ENCODE measurements around the gene BBS2. TPM values are rescaled to one million over a fixed set of nuclear protein-coding genes. Genes with fewer than 3 reads are reported as not detected.

Gene BBS2
- total and polyA plus RNA-seq, 9 of the 15 experiments (the other 6 are each of a cell fraction or from before 2014, with no cell fraction given), result 4.2 to 22.7 (median 10.2) TPM

- CTCF ChIA-PET (ENCODE audit: low intra/inter-chr PET ratio), result no interaction called here
- in situ Hi-C loops (cut with MboI), result no loop called here
Observed at GRCh38 chr16:56488035-56488434, 31.8 kb downstream of the BBS2 start.

More at GRCh38 chr16:56488035-56488434, 31.8 kb downstream of the BBS2 start:
- H3K9ac ChIP-seq (ENCODE audit: insufficient read depth in 1 of 2, low read depth in 2 of 2, low read length in 2 of 2), result no peak overlapping the region
- H4K20me1 ChIP-seq (replicated peaks; ENCODE audit: control insufficient read depth, insufficient read depth, low read length), result no peaks in the 10 kb centered on the region
- no peak overlapping the region for H3K4me3 ChIP-seq
- DNase-seq (ENCODE audit: extremely low read depth in 1 of 4, low spot score in 3 of 4), result no peak
- intact Hi-C loops (cut with micrococcal nuclease), result no loop called here
- peaks cover 0 to 4% of the 10 kb centered on the region in 2 experiments; a peak in 2 of 5 replicates for H3K4me1 ChIP-seq (replicated peaks in 1 of 2; ENCODE audit: control insufficient read depth in 2 of 2, insufficient read depth in 2 of 2, low read length in 2 of 2)
- H3K27ac ChIP-seq (ENCODE audit: extremely low read depth, low read depth, low read length), result no peak overlapping the region
- peak overlapping the region; percentile 29; the same call in 1 of the 2 replicates for H3K4me2 ChIP-seq (ENCODE audit: insufficient read depth, low read length)
- H3K9me3 ChIP-seq (replicated peaks; ENCODE audit: control insufficient read depth, insufficient read depth, low read depth, low read length), result peaks cover 2% of the 10 kb centered on the region; the same call in 1 of the 2 replicates
- H2AFZ ChIP-seq (ENCODE audit: low read depth, low read length), result no peak overlapping the region; the same call in 1 of the 2 replicates
- no peak for FAIRE-seq
- BruUV-seq (replicated peaks), result no TSS peak
- no peaks in the 10 kb centered on the region for H3K79me2 ChIP-seq (ENCODE audit: control insufficient read depth, insufficient read depth, low read length)
- WGBS (ENCODE audit: insufficient coverage, low coverage, missing lambda C conversion rate), result 11% methylated on average over 5 of the region's 5 CpGs
- ATAC-seq, result peak; percentile 53
- TF ChIP-seq TRIM24 (IDR thresholded peaks at IDR 0.05) (no peak), SOX6 (IDR thresholded peaks at IDR 0.05) (0 out of 2 replicates have a peak, but pooled peaks have one; percentile 10), HSF4 (CRISPR knock-in tag; IDR thresholded peaks at IDR 0.05; ENCODE audit: borderline replicate concordance) (no peak), L3MBTL2 (IDR thresholded peaks at IDR 0.05) (0 out of 2 replicates have a peak, but pooled peaks have one; percentile 12), ZNF75A (CRISPR knock-in tag; IDR thresholded peaks at IDR 0.05) (peak; percentile 95), SMARCE1 (IDR thresholded peaks at IDR 0.05) (no peak), PKNOX1 (IDR thresholded peaks at IDR 0.05) (0 out of 2 replicates have a peak, but pooled peaks have one; percentile 7)
- TF ChIP-seq, protein P1, sequence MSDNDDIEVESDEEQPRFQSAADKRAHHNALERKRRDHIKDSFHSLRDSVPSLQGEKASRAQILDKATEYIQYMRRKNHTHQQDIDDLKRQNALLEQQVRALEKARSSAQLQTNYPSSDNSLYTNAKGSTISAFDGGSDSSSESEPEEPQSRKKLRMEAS (CRISPR knock-in tag; IDR thresholded peaks at IDR 0.05), result no peak
- TF ChIP-seq, protein P2, sequence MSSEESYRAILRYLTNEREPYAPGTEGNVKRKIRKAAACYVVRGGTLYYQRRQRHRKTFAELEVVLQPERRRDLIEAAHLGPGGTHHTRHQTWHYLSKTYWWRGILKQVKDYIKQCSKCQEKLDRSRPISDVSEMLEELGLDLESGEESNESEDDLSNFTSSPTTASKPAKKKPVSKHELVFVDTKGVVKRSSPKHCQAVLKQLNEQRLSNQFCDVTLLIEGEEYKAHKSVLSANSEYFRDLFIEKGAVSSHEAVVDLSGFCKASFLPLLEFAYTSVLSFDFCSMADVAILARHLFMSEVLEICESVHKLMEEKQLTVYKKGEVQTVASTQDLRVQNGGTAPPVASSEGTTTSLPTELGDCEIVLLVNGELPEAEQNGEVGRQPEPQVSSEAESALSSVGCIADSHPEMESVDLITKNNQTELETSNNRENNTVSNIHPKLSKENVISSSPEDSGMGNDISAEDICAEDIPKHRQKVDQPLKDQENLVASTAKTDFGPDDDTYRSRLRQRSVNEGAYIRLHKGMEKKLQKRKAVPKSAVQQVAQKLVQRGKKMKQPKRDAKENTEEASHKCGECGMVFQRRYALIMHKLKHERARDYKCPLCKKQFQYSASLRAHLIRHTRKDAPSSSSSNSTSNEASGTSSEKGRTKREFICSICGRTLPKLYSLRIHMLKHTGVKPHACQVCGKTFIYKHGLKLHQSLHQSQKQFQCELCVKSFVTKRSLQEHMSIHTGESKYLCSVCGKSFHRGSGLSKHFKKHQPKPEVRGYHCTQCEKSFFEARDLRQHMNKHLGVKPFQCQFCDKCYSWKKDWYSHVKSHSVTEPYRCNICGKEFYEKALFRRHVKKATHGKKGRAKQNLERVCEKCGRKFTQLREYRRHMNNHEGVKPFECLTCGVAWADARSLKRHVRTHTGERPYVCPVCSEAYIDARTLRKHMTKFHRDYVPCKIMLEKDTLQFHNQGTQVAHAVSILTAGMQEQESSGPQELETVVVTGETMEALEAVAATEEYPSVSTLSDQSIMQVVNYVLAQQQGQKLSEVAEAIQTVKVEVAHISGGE (CRISPR knock-in tag; IDR thresholded peaks at IDR 0.05), result peak in 1 of 3 experiments; percentile 33; a peak in 1 of 6 replicates
- H3K27me3 ChIP-seq (ENCODE audit: control insufficient read depth in 2 of 2, insufficient read depth in 2 of 2, low read length in 2 of 2), result no peaks in the 10 kb centered on the region
- POLR2A ChIA-PET, result no interaction called here
- H3K9me1 ChIP-seq (ENCODE audit: control insufficient read depth, insufficient read depth, low read length), result no peaks in the 10 kb centered on the region
- H3K36me3 ChIP-seq (ENCODE audit: control insufficient read depth, insufficient read depth, low read length), result no peaks in the 10 kb centered on the region

Measured in K562 (cell line).